Spleen (tissue), 11 donors: ENCODE results near the gene NIP7. TPM values are rescaled to one million over a fixed set of nuclear protein-coding genes. Genes with fewer than 3 reads are reported as not detected.

Source experiments
- DNase-seq: peaks from one replicate; pipeline ENCODE4 v3.0.0-alpha.2; 2020
- H3K27ac ChIP-seq, 8 donors: fragments of 200-600 bp; sonication (generic) in 7 of 8; 1 replicate in 4 of 8; 2 replicates in 4 of 8; pipeline versions ENCODE4 v1.5.0 to v1.8.0; 2016 to 2021; ENCODE audit warnings: inconsistent platforms in 4 of 8, mild to moderate bottlenecking in 4 of 8, moderate library complexity in 1 of 8
- H3K27me3 ChIP-seq, 7 donors: fragments of 200-600 bp; sonication (generic) in 6 of 7; replicated peaks in 1 of 7; 1 replicate in 4 of 7; 2 replicates in 3 of 7; pipeline versions ENCODE4 v1.5.0 to v1.8.0; 2016 to 2021; ENCODE audit warnings: inconsistent platforms in 3 of 7, mild to moderate bottlenecking in 1 of 7
- H3K36me3 ChIP-seq, 6 donors: fragments of 200-600 bp; sonication (generic) in 5 of 6; 1 replicate in 4 of 6; 2 replicates in 2 of 6; pipeline versions ENCODE4 v1.5.0 to v1.8.0; 2016 to 2021; ENCODE audit warnings: inconsistent platforms in 2 of 6
- H3K4me1 ChIP-seq, 6 donors: fragments of 200-600 bp; sonication (generic) in 5 of 6; 1 replicate in 3 of 6; 2 replicates in 3 of 6; pipeline versions ENCODE4 v1.5.0 to v1.8.0; 2016 to 2021; ENCODE audit warnings: inconsistent platforms in 3 of 6
- H3K4me3 ChIP-seq, 8 donors: fragments of 200-600 bp; sonication (generic) in 7 of 8; 1 replicate in 4 of 8; 2 replicates in 4 of 8; pipeline versions ENCODE4 v1.5.0 to v1.8.0; 2016 to 2021; ENCODE audit warnings: inconsistent platforms in 4 of 8, mild to moderate bottlenecking in 4 of 8, moderate library complexity in 2 of 8
- H3K9me3 ChIP-seq, 8 donors: fragments of 200-600 bp; sonication (generic) in 7 of 8; 1 replicate in 4 of 8; 2 replicates in 4 of 8; pipeline versions ENCODE4 v1.5.0 to v1.8.0; 2016 to 2021; ENCODE audit warnings: inconsistent platforms in 4 of 8
- POLR2A ChIP-seq, 3 donors: fragments of 450-650 bp; IDR thresholded peaks; one replicate each; pipeline ENCODE4 v1.5.1; 2017; ENCODE audit warnings: antibody characterized with exemption in 3 of 3, mild to moderate bottlenecking in 1 of 3
- POLR2AphosphoS5 ChIP-seq, 3 donors: sonication (generic); formaldehyde crosslinking; IDR thresholded peaks; one replicate each; pipeline ENCODE4 v1.5.1; 2017; ENCODE audit warnings: antibody characterized with exemption in 3 of 3
- WGBS, 5 donors: extraction: QIAGEN DNeasy Blood & Tissue Kit in 3 of 5; methylation state at CpG; one replicate each; pipeline versions ENCODE4 v1.1.5 to v1.1.7; 2013 to 2018; 5-methylcytosine and 5-hydroxymethylcytosine counted together
- intact Hi-C: fragments of 100-400 bp; cut with DNase I; formaldehyde crosslinking; loops from one replicate; pipeline ENCODE4 v1.15.0; 2023; ENCODE audit warnings: low total_unique reads
- polyA plus RNA-seq, 3 donors: library from polyadenylated mRNA; stranded (reverse); fragments of 200-250 nt; gene quantifications; one replicate each; pipeline ENCODE4 v1.2.1, GENCODE V29; 2013
- total RNA-seq, 7 donors: library from RNA; depleted of rRNA in 3 of 7; stranded (reverse); fragments of >200 nt in 3 of 7; fragmentation: NEBNext Ultra II Directional in 4 of 7; extraction: Animal tissue kit (Norgen Biotek cat#: 25700) in 4 of 7; gene quantifications; one replicate each; pipeline versions ENCODE4 v1.1.0 to v1.2.1, GENCODE V29; 2016 to 2021
- TF ChIP-seq, protein P1 (sequence below), 11 experiments: fragments of 200-600 bp in 7 of 11; fragments of 450-650 bp in 4 of 11; sonication (generic) in 4 of 11; IDR thresholded peaks in 8 of 11; conservative IDR thresholded peaks in 3 of 11; 1 replicate in 7 of 11; 2 replicates in 4 of 11; pipeline versions ENCODE4 v1.4.0 to v1.8.0; 2016 to 2021; ENCODE audit warnings: antibody characterized with exemption in 11 of 11, inconsistent platforms in 4 of 11, mild to moderate bottlenecking in 1 of 11
- donor health status: healthy with polysubstance abuse.
- donor health status: DM: no; HTN: no; CAD: no; lungs with moderate emphysema.
- donor health status: DM: no; HTN: no; CAD: no.
- donor health status: Bipolar disorder and iron deficiency.
- donor health status: healthy.
- donor health status: DM: no; HTN: no; CAD: no.
- donor health status: DM: yes; HTN: yes; CAD: no.

The NIP7 gene
- total and polyA plus RNA-seq, 10 donors = 10.2 to 25.0 (median 18.8) TPM

- intact Hi-C loops = no loop called here
- TF ChIP-seq, protein P1, sequence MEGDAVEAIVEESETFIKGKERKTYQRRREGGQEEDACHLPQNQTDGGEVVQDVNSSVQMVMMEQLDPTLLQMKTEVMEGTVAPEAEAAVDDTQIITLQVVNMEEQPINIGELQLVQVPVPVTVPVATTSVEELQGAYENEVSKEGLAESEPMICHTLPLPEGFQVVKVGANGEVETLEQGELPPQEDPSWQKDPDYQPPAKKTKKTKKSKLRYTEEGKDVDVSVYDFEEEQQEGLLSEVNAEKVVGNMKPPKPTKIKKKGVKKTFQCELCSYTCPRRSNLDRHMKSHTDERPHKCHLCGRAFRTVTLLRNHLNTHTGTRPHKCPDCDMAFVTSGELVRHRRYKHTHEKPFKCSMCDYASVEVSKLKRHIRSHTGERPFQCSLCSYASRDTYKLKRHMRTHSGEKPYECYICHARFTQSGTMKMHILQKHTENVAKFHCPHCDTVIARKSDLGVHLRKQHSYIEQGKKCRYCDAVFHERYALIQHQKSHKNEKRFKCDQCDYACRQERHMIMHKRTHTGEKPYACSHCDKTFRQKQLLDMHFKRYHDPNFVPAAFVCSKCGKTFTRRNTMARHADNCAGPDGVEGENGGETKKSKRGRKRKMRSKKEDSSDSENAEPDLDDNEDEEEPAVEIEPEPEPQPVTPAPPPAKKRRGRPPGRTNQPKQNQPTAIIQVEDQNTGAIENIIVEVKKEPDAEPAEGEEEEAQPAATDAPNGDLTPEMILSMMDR (IDR thresholded peaks at IDR 0.05 in 8 of 11, conservative IDR thresholded peaks at IDR 0.05 in 3 of 11) = no peak
- no peak for TF ChIP-seq POLR2AphosphoS5 (IDR thresholded peaks at IDR 0.05)
- no peak for TF ChIP-seq POLR2A (IDR thresholded peaks at IDR 0.05)
- Histone ChIP-seq H3K36me3 (peaks cover 12 to 93% (median 69%) of the 10 kb centered on the region in 6 donors), H3K27me3 (no peaks in the 10 kb centered on the region), H3K4me3 (no peak overlapping the region), H3K9me3 (no peaks in the 10 kb centered on the region), H3K27ac (peak overlapping the region in 2 of 8 donors; percentile 7 to 30), H3K4me1 (peaks cover 30 to 67% (median 50%) of the 10 kb centered on the region in 6 donors)
- DNase-seq = peak; percentile 40
- whole genome bisulfite sequencing, 5 donors = 79 to 89% (median 86%) methylated on average over 10 of the region's 10 CpGs
These were observed 14.9 kb upstream of the NIP7 start for GRCh38 chr16:69324585-69325253.

DNA sequence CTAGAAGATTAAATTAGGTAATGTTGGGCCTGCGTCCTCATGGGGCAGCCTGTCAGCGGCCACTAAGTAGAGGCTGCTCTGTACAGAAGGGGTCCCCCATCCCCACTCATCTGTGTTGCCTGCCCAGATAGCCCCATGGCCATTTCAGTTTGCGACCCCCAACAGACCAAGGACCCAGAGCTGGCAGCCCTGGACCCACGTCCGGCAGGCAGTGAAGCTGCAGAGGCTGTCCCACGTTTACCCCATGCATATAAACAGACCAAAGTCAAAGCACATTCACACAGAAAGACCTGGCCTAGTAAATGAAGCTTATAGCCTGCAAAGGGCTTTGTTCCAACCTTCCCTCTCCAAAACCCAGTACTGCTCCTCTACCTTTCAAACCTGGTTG is 13.8 kb upstream of the NIP7 start:
- peak overlapping the region in 3 of 8 donors; percentile 10 to 28 (median 13) for H3K27ac ChIP-seq
- H3K27me3 ChIP-seq = no peaks in the 10 kb centered on the region
- peaks cover 30 to 73% (median 56%) of the 10 kb centered on the region in 6 donors for H3K4me1 ChIP-seq
- intact Hi-C loops = no loop called here
- WGBS, 5 donors = 90 to 93% (median 92%) methylated on average over 4 to 6 of the region's 6 CpGs
- TF ChIP-seq POLR2A (IDR thresholded peaks at IDR 0.05) (no peak), POLR2AphosphoS5 (IDR thresholded peaks at IDR 0.05) (peak in 2 of 3 donors; percentile 12 to 20)
- peak; percentile 41 for DNase-seq
- peaks cover 5 to 82% (median 58%) of the 10 kb centered on the region in 6 donors for H3K36me3 ChIP-seq
- H3K4me3 ChIP-seq = no peak overlapping the region
- no peaks in the 10 kb centered on the region for H3K9me3 ChIP-seq

GRCh38 chr16:69326172-69326873 is 13.2 kb upstream of the NIP7 start:
- intact Hi-C loops = no loop called here
- WGBS, 5 donors = 56 to 71% (median 61%) methylated on average over 7 of the region's 7 CpGs
- TF ChIP-seq POLR2A (IDR thresholded peaks at IDR 0.05) (no peak), POLR2AphosphoS5 (IDR thresholded peaks at IDR 0.05) (peak in 1 of 3 donors; percentile 7)
- TF ChIP-seq, protein P1 (IDR thresholded peaks at IDR 0.05 in 8 of 11, conservative IDR thresholded peaks at IDR 0.05 in 3 of 11) = no peak
- Histone ChIP-seq H3K4me3 (no peak overlapping the region), H3K36me3 (peaks cover 0 to 76% (median 53%) of the 10 kb centered on the region in 6 donors), H3K27me3 (no peaks in the 10 kb centered on the region), H3K4me1 (peaks cover 33 to 78% (median 61%) of the 10 kb centered on the region in 6 donors), H3K27ac (peak overlapping the region in 3 of 8 donors; percentile 10 to 28 (median 13)), H3K9me3 (no peaks in the 10 kb centered on the region)
- DNase-seq = no peak

DNA sequence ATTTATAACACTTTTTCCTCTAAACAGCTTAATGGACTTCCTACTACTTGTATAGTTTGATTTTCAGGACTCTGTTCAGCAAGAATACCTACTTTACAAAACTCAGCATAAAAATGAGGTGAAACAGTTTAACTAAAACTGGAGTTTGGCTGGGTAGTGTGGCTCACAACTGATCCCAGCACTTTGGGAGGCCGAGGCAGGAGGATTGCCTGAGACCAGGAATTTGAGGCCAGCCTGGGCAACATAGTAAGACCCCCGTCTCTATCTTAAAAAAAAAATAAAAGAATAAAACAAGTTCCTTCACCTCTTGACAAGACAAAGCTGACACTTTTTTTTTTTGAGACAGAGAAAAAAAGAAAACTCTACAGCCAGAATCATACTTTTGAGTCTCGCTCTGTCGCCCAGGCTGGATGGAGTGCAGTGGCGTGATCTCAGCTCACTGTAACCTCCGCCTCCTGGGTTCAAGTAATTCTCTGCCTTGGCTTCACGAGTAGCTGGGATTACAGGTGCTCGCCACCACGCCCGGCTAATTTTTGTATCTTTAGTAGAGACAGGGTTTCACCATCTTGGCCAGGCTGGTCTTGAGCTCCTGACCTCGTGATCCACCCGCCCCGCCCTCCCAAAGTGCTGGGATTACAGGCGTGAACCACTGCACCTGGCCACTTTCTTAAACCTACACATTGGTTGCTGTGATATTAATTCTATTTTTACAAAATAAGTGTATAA is 11.8 kb upstream of the NIP7 start:
- peak; percentile 29 for DNase-seq
- 91 to 95% (median 91%) methylated on average over 14 of the region's 14 CpGs for WGBS, 5 donors
- Histone ChIP-seq H3K4me1 (peaks cover 33 to 93% (median 65%) of the 10 kb centered on the region in 6 donors), H3K4me3 (no peak overlapping the region), H3K27ac (peak overlapping the region in 1 of 8 donors; percentile 96), H3K36me3 (peaks cover 0 to 75% (median 50%) of the 10 kb centered on the region in 6 donors), H3K27me3 (no peaks in the 10 kb centered on the region), H3K9me3 (no peaks in the 10 kb centered on the region)
- intact Hi-C loops = no loop called here
- TF ChIP-seq, protein P1 (IDR thresholded peaks at IDR 0.05 in 8 of 11, conservative IDR thresholded peaks at IDR 0.05 in 3 of 11) = no peak
- TF ChIP-seq POLR2A (IDR thresholded peaks at IDR 0.05) (no peak), POLR2AphosphoS5 (IDR thresholded peaks at IDR 0.05) (no peak)
